ENCODE measurements around the gene NSL1.
"Not testable (repeated sequence)": the region's sequence is repeated elsewhere in the genome, so short reads cannot be mapped to it uniquely, and the experiment has no call there.

Gene NSL1

GRCh38 chr1:212781225-212781624 lies 10.4 kb downstream of the NSL1 start:
- TF ChIP-seq CTCF (IDR thresholded peaks at IDR 0.05): no peak
- TF ChIP-seq ZFX (IDR thresholded peaks at IDR 0.05; ENCODE audit: borderline replicate concordance): no peak
- H3K27ac ChIP-seq: no peak overlapping the region

GRCh38 chr1:212780759-212781158 lies 10.8 kb downstream of the NSL1 start:
- TF ChIP-seq CTCF (IDR thresholded peaks at IDR 0.05) (no peak), ZFX (IDR thresholded peaks at IDR 0.05; ENCODE audit: borderline replicate concordance) (no peak)
- H3K27ac ChIP-seq: no peak overlapping the region

GRCh38 chr1:212779086-212779485 lies 12.5 kb downstream of the NSL1 start:
- not testable (repeated sequence) for H3K27ac ChIP-seq

GRCh38 chr1:212777151-212777550 lies 14.4 kb downstream of the NSL1 start:
- H3K27ac ChIP-seq: no peak overlapping the region
- no peak for TF ChIP-seq ZFX (IDR thresholded peaks at IDR 0.05; ENCODE audit: borderline replicate concordance)

- no peak overlapping the region for H3K27ac ChIP-seq
- TF ChIP-seq CTCF (IDR thresholded peaks at IDR 0.05): no peak
- no peak for TF ChIP-seq ZFX (IDR thresholded peaks at IDR 0.05; ENCODE audit: borderline replicate concordance)
These were observed 16.3 kb downstream of the NSL1 start for GRCh38 chr1:212775241-212775640.

- TF ChIP-seq CTCF (IDR thresholded peaks at IDR 0.05) (no peak), ZFX (IDR thresholded peaks at IDR 0.05; ENCODE audit: borderline replicate concordance) (no peak)
These were observed 17.0 kb downstream of the NSL1 start for GRCh38 chr1:212774584-212774983.

GRCh38 chr1:212773011-212773410 lies 18.6 kb downstream of the NSL1 start:
- H3K27ac ChIP-seq: no peak overlapping the region
- no peak for TF ChIP-seq ZFX (IDR thresholded peaks at IDR 0.05; ENCODE audit: borderline replicate concordance)
- no peak for TF ChIP-seq CTCF (IDR thresholded peaks at IDR 0.05)

More at GRCh38 chr1:212774584-212774983, 17.0 kb downstream of the NSL1 start:
- no peak overlapping the region for H3K27ac ChIP-seq

GRCh38 chr1:212771341-212771740 lies 20.2 kb downstream of the NSL1 start:
- TF ChIP-seq ZFX (IDR thresholded peaks at IDR 0.05; ENCODE audit: borderline replicate concordance) (no peak), CTCF (IDR thresholded peaks at IDR 0.05) (no peak)
- no peak overlapping the region for H3K27ac ChIP-seq

Measured in 22Rv1 (cell line).